Measurements from ENCODE around the gene NRG3. TPM values are rescaled to one million over a fixed set of nuclear protein-coding genes. Genes with fewer than 3 reads are reported as not detected.

The NRG3 gene
- total RNA-seq, 1 donor from 2014 or later = 0.92 TPM

DNA sequence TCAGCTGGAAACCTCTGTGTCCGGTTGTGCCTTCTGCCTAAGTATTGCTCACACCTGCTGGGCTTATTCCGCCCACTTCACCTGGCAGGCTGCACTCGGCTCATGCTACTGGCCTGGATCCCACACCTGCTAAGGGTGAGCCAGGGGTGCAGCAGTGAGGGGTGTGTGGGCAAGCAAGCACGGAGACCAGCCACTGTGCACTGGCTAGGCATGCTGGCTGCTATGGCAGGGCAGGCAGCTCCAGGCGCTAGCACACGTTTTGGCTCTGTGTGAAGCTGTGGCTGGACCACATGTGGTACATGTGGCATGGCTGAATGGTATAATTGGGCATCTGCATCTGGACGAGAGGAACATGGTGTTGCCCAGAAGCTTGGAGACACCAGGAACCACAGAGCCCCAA lies 940.7 kb downstream of the NRG3 start:
- no peak overlapping the region for H3K4me3 ChIP-seq (ENCODE audit: low read depth, low read length)
- TF ChIP-seq, protein P1, sequence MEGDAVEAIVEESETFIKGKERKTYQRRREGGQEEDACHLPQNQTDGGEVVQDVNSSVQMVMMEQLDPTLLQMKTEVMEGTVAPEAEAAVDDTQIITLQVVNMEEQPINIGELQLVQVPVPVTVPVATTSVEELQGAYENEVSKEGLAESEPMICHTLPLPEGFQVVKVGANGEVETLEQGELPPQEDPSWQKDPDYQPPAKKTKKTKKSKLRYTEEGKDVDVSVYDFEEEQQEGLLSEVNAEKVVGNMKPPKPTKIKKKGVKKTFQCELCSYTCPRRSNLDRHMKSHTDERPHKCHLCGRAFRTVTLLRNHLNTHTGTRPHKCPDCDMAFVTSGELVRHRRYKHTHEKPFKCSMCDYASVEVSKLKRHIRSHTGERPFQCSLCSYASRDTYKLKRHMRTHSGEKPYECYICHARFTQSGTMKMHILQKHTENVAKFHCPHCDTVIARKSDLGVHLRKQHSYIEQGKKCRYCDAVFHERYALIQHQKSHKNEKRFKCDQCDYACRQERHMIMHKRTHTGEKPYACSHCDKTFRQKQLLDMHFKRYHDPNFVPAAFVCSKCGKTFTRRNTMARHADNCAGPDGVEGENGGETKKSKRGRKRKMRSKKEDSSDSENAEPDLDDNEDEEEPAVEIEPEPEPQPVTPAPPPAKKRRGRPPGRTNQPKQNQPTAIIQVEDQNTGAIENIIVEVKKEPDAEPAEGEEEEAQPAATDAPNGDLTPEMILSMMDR (conservative IDR thresholded peaks at IDR 0.05; ENCODE audit: low read depth, low read length) = no peak
- no peak for DNase-seq (ENCODE audit: low read depth)

DNA sequence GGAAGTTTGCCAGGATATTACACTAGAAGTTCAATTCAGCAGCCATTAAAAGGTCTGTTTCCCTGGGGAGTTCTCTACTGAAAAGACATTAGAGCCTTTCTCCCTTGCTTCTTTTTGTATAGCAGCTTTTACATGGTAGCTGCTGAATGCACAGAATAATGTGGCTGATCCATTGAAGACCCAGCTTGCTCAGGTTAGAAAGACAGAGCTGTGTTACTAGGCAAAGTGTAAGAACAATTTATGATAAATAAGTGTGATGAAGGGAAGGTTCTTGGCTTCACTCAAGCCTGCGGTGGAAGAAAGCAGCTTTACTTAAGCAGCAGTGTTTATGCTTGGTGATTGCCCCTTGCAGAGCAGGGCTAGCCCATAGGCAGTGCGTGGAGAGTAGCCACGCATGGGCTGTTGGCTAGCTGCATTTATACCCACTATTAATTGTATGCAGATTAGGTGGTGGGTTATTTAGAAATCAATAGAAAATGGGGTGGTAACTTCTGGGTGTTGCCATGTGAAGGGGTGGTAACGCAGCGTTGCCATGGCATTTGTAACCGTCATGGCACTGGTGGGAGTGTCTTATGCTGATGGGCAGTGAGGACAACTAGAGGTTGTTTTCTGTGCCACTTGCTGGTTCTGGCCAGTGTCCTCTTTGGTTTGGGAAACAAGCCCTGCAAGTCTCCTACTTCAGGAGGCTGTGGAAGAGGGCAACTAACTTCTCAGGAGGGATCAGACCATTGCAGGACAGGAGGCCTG lies 942.9 kb downstream of the NRG3 start:
- no peak overlapping the region for H3K4me3 ChIP-seq (ENCODE audit: low read depth, low read length)
- no peak for DNase-seq (ENCODE audit: low read depth)
- TF ChIP-seq, protein P1 (conservative IDR thresholded peaks at IDR 0.05; ENCODE audit: low read depth, low read length) = no peak

DNA sequence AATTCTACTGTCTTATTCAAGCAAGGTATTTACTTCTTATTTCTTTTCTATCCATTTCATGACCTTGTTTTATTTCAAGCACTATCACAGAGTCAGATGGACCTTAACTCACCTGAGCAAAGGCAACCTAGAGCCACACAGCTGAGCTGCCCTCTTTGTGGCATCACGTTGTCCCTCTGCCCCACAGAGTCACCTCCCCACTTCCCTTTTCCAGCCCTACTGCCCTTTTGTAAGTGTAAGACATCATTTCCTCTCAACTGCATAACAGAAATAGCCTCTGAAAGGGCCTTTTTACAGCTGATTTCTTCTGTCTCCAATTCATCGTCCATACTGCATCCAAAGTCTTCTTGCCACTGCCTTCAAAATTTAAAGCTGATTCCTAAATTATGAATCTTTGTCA lies 946.0 kb downstream of the NRG3 start:
- TF ChIP-seq, protein P1 (conservative IDR thresholded peaks at IDR 0.05; ENCODE audit: low read depth, low read length) = no peak
- H3K4me3 ChIP-seq (ENCODE audit: low read depth, low read length) = no peak overlapping the region
- no peak for DNase-seq (ENCODE audit: low read depth)

DNA sequence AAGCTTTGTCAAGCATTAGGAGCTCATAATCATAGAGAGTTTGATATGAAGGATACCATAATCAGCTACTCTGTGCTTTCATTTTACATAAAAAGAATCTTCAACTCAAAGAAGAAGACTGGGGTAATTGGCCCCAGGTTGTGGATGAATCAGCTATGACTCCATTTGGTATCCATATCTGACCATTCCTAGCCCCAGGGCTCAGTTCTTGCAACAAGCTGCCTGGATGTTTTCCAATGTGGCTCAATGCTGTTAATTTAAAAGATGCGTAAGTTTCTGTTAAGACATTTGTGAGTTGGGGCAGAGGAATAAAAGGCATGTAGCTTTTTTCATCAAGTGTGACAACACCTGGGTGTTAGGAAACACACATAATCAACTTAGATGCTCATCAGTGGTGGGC lies 951.1 kb downstream of the NRG3 start:
- TF ChIP-seq, protein P1 (conservative IDR thresholded peaks at IDR 0.05; ENCODE audit: low read depth, low read length) = no peak
- DNase-seq (ENCODE audit: low read depth) = no peak
- no peak overlapping the region for H3K4me3 ChIP-seq (ENCODE audit: low read depth, low read length)

DNA sequence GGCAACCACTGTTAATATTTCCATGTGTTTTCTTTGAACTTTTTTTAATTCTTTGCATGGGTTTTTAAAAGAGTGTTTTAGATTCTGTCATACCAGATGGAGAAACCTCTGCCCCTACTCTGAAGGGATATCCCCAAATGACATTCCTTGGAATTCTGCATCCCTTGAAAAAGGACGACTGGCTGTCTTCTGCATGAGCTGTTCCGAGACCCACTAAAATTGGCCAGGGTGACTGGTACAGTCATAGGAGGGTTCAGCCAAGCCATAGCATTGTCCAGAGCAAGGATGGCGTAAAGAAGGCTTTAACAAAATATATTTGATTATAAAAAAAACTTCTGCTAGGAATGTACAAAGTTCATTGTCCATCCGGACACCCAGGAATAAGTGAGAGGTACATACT lies 952.9 kb downstream of the NRG3 start:
- DNase-seq (ENCODE audit: low read depth) = no peak
- TF ChIP-seq, protein P1 (conservative IDR thresholded peaks at IDR 0.05; ENCODE audit: low read depth, low read length) = no peak
- no peak overlapping the region for H3K4me3 ChIP-seq (ENCODE audit: low read depth, low read length)

DNA sequence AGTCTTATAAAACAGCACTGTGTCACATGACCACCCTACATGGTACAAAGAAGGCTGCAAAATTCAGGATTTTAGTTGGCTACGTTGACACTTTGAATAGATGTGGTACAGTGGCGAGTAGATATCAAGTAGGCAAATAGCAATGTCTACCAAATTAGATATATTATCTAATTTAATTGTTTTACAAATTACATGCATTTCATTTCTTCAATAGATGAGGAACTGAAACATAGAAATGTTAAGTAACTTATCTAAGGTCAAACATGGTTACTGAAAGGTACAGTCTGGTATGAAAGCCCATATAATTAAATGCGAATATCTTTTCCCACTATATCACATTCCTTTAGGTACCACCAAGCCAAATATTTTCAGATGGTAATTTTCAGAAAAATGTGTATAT lies 972.2 kb downstream of the NRG3 start:
- TF ChIP-seq, protein P1 (conservative IDR thresholded peaks at IDR 0.05; ENCODE audit: low read depth, low read length) = no peak
- no peak for DNase-seq (ENCODE audit: low read depth)
- no peak overlapping the region for H3K4me3 ChIP-seq (ENCODE audit: low read depth, low read length)

DNA sequence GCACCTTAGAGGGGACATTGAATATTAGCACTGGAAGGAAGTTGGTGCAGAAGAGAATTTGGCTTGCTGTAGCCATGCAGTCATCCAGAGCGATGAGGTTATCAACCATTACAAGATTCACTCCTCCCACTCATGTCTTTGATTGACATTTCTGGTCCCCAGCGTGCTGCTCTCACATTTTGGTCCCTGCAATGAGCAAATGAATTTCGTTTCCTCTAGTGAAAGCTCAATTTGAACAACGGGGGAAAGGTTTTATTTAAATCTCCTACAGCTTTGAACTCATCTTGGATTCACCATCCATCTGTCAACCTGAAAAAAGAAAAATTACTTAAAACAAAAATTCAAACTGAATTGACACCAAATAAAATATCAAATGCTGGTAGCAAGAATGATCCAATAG lies 975.2 kb downstream of the NRG3 start:
- H3K4me3 ChIP-seq (ENCODE audit: low read depth, low read length) = no peak overlapping the region
- DNase-seq (ENCODE audit: low read depth) = no peak
- TF ChIP-seq, protein P1 (conservative IDR thresholded peaks at IDR 0.05; ENCODE audit: low read depth, low read length) = no peak
